Measurements from ENCODE around the gene BMPR1B.
"Not testable (repeated sequence)": the region's sequence is repeated elsewhere in the genome, so short reads cannot be mapped to it uniquely, and the experiment has no call there.

BMPR1B gene

DNA sequence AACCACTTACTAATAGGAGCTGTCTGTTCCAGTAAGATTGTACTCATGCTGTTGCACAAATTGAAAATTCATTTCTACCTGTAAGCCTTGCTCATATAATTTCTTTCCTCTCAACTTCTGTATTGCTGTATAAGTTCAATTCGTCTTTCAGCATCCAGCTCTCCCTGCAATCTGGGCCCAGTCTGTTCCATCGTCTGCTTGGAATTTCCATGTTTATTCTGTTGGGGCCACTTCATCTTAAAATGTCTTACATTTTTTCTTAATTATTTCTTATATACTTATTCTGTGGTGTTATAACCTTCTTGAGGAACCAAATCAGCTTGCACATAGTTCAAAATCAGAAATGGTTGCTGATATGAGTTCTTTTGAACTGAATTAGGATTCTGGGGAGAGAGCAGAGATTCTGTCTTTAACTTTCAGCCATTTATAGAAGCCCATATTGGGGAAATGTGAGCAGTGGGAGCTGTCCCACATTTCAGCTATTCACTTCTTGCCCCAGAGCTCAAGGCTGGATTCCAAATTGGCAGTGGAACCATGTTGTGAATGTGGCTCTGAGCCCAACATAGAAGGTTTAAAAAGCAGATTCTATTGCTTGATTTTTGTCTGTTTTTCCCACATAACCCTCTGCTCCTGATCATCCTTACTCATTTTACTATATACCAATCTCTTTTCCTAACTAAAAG is 291.9 kb downstream of the BMPR1B start:
- no peak for FAIRE-seq

DNA sequence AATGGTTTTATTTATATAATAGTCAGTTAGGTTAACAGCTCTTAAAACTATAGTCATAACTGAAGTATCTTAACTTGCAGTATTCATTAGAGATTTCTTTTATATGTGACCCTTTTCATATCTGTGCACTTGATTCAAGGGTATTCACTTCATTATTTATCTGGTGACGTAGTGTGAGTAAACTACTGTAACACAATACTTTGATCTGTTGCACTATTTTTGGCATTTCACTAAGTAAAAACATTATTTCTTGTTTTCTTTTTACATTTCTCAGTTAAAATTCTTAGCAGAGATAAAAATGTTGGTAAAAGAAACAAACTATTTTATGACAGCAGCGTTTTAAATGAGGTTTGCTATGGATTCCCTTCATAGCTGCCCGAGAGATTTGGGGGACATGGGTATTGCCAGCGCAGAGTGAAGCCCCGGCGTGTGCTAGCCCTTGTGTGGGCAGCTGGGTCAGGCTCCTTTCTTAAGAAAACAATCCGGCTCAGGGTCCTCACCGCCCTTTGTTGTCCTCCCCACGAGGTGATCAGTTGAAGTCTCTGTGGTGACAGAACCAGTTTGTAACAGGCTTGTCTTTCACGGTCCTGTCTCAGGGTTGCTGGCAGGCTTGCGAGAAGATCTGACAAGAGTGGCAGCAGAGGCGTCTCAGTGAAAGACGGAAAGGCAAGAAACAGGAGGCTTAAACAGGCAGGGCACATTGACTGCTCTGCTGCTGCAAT is 293.4 kb downstream of the BMPR1B start:
- no peak for FAIRE-seq

GRCh38 chr4:95051702-95052020 is 293.9 kb downstream of the BMPR1B start:
- no peak for FAIRE-seq

GRCh38 chr4:95058991-95059390 is 301.2 kb downstream of the BMPR1B start:
- FAIRE-seq, result no peak

- no peak for FAIRE-seq
Observed at GRCh38 chr4:95059663-95060062, 301.9 kb downstream of the BMPR1B start.

DNA sequence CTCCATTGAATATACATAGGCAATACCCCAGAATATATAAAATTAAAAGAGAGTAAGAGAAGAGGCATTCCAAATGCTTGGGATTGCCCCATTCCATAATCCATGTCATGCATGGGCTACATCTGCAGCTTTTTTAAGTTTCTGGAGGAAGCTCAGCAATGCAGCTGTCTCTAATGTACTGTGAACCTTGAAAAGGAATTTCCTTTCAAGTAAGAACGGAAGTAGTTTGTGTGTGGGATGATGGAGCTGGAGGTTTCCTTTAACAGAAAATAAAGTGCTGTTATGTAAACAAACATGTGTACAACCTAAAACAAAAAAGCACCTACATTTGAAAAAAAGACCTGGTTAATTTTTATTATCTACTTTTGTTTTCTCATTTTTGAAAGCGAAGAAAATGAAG is 303.5 kb downstream of the BMPR1B start:
- FAIRE-seq, result no peak

DNA sequence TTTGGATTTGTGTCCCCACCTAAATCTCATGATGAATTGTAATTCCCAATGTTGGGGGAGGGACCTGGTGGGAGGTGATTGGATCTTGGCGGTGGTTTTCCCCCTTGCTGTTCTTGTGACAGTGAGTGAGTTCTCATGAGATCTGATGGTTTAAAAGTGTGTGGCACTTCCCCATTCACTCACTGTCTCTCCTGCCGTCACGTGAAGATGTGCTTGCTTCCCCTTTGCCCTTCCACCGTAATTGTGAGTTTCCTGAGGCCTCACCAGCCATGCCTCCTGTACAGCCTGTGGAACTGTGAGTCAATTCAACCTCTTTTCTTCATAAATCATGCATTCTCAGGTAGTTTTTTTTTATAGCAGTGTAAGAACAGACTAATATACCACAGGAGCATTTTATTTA is 304.0 kb downstream of the BMPR1B start:
- FAIRE-seq, result not testable (repeated sequence)

GRCh38 chr4:95066050-95066449 is 308.3 kb downstream of the BMPR1B start:
- no peak for FAIRE-seq

GRCh38 chr4:95068401-95068800 is 310.6 kb downstream of the BMPR1B start:
- no peak for FAIRE-seq

DNA sequence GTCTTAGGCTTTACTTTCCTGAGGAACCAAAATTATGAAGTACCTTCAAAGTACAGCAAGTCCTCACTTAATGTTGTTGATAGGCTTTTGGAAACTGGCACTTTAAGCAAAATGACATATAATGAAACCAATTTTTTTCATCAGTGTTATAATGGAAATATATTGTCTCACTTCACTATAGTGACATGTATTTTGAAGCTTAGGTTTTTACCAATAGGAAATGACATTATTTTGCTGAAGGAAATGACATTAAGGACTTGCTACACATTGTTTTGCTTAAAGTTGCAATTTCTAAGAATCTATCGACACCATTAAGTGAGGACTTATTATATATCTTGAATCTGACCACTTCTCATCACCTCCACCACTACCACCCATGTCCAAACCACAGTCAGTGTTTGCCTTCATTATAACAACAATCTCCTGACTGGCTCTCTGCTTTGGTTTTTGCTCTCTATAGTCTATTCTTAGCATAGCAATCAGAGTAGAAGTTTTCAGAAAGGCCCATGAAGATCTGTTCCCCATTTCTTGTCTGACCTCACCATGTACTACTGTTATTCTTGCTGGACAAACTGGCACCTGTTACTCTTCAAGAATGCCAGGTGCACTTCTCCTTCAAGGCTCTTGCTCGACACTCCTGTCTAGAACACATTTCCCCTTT is 311.2 kb downstream of the BMPR1B start:
- FAIRE-seq, result no peak

- no peak for FAIRE-seq
Observed at GRCh38 chr4:95071851-95072250, 314.1 kb downstream of the BMPR1B start.

DNA sequence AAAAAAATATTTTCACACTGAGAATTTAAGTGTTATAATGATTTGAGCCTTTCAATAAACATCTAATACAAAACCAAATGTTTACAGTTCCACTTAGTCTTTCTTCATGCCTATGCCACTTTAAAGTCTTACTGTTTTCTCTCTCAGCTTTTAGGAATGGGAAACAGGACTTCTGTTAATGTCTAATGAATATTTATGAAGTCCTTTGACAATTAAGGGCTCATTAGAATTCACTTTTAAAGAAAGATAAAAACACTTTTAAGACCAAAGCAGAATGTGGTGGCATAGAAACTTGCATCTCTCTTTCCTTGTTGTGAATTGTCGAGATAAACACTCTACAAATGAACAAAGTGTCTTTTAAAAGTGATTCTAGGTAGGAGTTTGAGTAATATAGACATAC is 315.9 kb downstream of the BMPR1B start:
- FAIRE-seq, result no peak

GRCh38 chr4:95077864-95078263 is 320.1 kb downstream of the BMPR1B start:
- no peak for FAIRE-seq

GRCh38 chr4:95080969-95081368 is 323.2 kb downstream of the BMPR1B start:
- FAIRE-seq, result no peak

DNA sequence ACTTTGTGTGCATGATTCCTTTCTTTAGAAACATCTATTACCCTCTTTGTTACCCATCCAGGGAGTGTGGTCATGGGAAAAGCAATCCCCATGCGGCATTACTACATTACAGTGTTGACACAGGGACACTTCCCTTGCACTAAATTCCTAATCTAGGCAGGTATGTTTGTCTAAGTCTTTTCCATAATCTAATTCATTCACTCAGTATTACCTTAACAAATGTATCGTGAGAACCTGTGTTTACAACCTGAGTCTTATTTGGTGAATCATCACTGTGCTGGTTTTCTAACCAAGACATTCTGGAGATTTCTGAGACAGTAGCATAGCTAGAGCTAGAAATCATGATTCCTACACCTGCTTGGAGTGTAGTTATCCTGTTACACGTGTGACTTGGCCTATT is 326.8 kb downstream of the BMPR1B start:
- FAIRE-seq, result no peak

DNA sequence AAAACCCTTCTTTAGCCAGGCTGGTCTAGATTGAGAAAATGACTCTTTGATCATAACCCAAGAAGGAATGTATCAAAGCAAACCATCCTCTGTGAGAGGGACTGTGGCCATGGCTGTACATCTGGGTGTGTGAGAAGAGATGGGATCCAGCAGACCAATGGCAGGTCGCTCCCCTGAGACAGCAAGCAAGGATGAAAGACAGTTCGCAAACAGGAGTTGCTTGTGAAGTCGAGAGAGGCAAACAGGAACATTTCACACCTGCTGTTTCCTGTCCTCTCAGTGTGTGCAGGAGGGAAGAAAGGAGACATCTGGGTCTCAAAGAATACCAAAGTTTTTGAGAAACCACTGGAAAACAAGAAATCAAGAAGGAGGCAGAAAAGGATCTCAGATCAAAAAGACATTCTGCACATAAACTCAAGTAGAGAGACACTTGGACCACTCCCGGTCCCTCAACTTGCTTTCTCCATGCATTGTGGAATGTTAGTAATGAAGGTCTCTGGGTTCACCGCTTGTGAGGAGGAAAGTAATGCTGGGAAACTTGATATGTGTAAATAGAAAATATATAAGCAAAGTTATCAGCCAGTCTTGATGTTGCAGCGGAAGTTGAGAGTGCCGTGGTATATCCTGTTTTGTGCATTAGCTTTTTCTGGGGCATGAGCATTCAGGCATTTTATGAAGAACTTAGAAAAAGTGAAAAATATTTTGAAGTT is 327.5 kb downstream of the BMPR1B start:
- no peak for FAIRE-seq

- no peak for FAIRE-seq
Observed at GRCh38 chr4:95086551-95086950, 328.8 kb downstream of the BMPR1B start.

GRCh38 chr4:95087657-95088455 is 330.1 kb downstream of the BMPR1B start:
- FAIRE-seq, result no peak

DNA sequence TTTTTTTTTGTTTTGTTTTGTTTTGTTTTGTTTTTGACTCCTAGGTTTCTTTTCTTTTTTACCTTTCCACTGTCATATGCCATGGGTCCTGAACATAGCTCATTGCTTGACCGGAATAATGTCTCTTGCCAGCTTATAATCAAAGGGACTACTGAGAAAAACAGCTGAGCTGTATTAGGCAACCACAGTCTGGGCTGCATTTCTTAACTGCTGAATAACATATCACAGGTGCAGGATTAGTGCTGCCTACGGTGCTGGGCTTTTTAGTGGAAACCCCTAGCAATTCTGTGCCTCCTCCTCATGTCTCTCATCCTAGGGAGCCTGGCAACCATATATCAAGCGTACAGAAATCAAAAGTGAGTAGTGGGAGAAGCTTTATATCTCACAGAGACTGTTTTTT is 333.5 kb downstream of the BMPR1B start:
- FAIRE-seq, result no peak

GRCh38 chr4:95092766-95093165 is 335.0 kb downstream of the BMPR1B start:
- FAIRE-seq, result no peak

DNA sequence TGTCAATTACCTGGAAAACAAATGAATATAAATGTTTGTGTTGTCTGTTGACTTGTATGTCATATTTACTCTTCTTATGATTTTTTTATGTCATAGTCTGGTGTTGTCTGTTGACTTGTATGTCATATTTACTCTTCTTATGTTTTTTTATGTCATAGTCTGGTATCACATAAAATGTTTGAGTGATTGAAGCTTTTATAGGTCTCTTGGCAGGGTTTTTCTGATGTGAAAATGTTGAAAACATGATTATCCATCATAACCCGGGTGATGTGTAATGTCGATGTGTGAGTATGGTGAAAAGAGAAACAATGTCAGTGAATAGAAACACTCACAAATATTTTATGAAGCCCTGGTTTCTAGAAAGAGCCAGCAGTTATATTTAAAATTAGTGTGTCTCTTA is 335.7 kb downstream of the BMPR1B start:
- no peak for FAIRE-seq
